HEK293T (cell line): ENCODE results near the gene MRC1.
A peak's percentile ranks its signal among the peaks of the same experiment; 100 is the strongest.

Experiments used
- CTCF ChIA-PET: fragments of 350-600 bp; formaldehyde crosslinking; extraction: SDS; loops from one replicate; lab custom pipeline; 2021; ENCODE audit warnings: antibody characterized with exemption, inconsistent platforms; lab: Yijun Ruan, JAX
- POLR2A ChIA-PET: fragments of 350-600 bp; formaldehyde crosslinking; extraction: SDS; loops from one replicate; lab custom pipeline; 2020; ENCODE audit warnings: antibody characterized with exemption, inconsistent platforms; lab: Yijun Ruan, JAX
- DNase-seq: peaks from one replicate; pipeline ENCODE4 v3.0.0; 2012; ENCODE audit warnings: mixed read lengths; ENCODE audit errors: extremely low spot score
- ARNT ChIP-seq: fragments of 450-650 bp; IDR thresholded peaks from 2 replicates; pipeline ENCODE4 v1.6.1; 2017; ENCODE audit warnings: mild to moderate bottlenecking
- BHLHE40 ChIP-seq: fragments of 450-650 bp; IDR thresholded peaks from 2 replicates; pipeline ENCODE4 v1.6.1; 2016; ENCODE audit warnings: mild to moderate bottlenecking, moderate library complexity, borderline replicate concordance
- CTBP1 ChIP-seq: fragments of 450-650 bp; IDR thresholded peaks from 2 replicates; pipeline ENCODE4 v1.6.1; 2016; ENCODE audit warnings: borderline replicate concordance
- ELF4 ChIP-seq: fragments of 450-650 bp; IDR thresholded peaks from 2 replicates; pipeline ENCODE4 v1.6.1; 2017; ENCODE audit warnings: antibody characterized with exemption
- FOXA1 ChIP-seq: fragments of 450-650 bp; IDR thresholded peaks from 2 replicates; pipeline ENCODE4 v1.6.1; 2016; ENCODE audit warnings: mild to moderate bottlenecking
- FOXK2 ChIP-seq: fragments of 450-650 bp; IDR thresholded peaks from 2 replicates; pipeline ENCODE4 v1.6.1; 2016; ENCODE audit warnings: mild to moderate bottlenecking
- FOXM1 ChIP-seq: fragments of 450-650 bp; IDR thresholded peaks from 2 replicates; pipeline ENCODE4 v1.6.1; 2017; ENCODE audit warnings: mild to moderate bottlenecking, borderline replicate concordance
- HDGF ChIP-seq: fragments of 450-650 bp; IDR thresholded peaks from 2 replicates; pipeline ENCODE4 v1.6.1; 2017; ENCODE audit warnings: antibody characterized with exemption, borderline replicate concordance
- L3MBTL2 ChIP-seq: fragments of 450-650 bp; conservative IDR thresholded peaks from 2 replicates; pipeline ENCODE4 v1.6.1; 2016; ENCODE audit warnings: mild to moderate bottlenecking
- LEF1 ChIP-seq: fragments of 450-650 bp; IDR thresholded peaks from 2 replicates; pipeline ENCODE4 v1.6.1; 2017; ENCODE audit warnings: mild to moderate bottlenecking, borderline replicate concordance
- NFRKB ChIP-seq: fragments of 450-650 bp; IDR thresholded peaks from 2 replicates; pipeline ENCODE4 v1.6.1; 2016; ENCODE audit warnings: mild to moderate bottlenecking, moderate library complexity
- PKNOX1 ChIP-seq: fragments of 450-650 bp; IDR thresholded peaks from 2 replicates; pipeline ENCODE4 v1.6.1; 2016
- SP1 ChIP-seq: fragments of 450-650 bp; IDR thresholded peaks from 2 replicates; pipeline ENCODE4 v1.6.1; 2017
- SUZ12 ChIP-seq: fragments of 450-650 bp; IDR thresholded peaks from 2 replicates; pipeline ENCODE4 v1.6.1; 2016; ENCODE audit warnings: mild to moderate bottlenecking
- TARDBP ChIP-seq: fragments of 450-650 bp; IDR thresholded peaks from 2 replicates; pipeline ENCODE4 v1.6.1; 2016
- ZNF384 ChIP-seq: fragments of 450-650 bp; IDR thresholded peaks from 2 replicates; pipeline ENCODE4 v1.6.1; 2016

The MRC1 gene

GRCh38 chr10:17859492-17860156 lies 50.5 kb downstream of the MRC1 start:
- CTCF ChIA-PET, result no interaction called here
- DNase-seq, result no peak
- POLR2A ChIA-PET, result no interaction called here
- TF ChIP-seq FOXK2 (no peak), FOXA1 (no peak), HDGF (no peak)

GRCh38 chr10:17861760-17862159 lies 52.6 kb downstream of the MRC1 start:
- no peak for DNase-seq
- POLR2A ChIA-PET, result no interaction called here
- CTCF ChIA-PET, result no interaction called here
- no peak for TF ChIP-seq L3MBTL2
- no peak for TF ChIP-seq CTBP1
- no peak for TF ChIP-seq FOXA1
- TF ChIP-seq PKNOX1, result no peak
- no peak for TF ChIP-seq SP1
- no peak for TF ChIP-seq BHLHE40
- no peak for TF ChIP-seq FOXM1
- TF ChIP-seq ELF4, result no peak
- no peak for TF ChIP-seq ARNT
- TF ChIP-seq HDGF, result no peak
- no peak for TF ChIP-seq TARDBP
- no peak for TF ChIP-seq ZNF384
- no peak for TF ChIP-seq SUZ12
- TF ChIP-seq NFRKB, result no peak
- no peak for TF ChIP-seq FOXK2
- no peak for TF ChIP-seq LEF1

GRCh38 chr10:17865351-17865750 lies 56.2 kb downstream of the MRC1 start:
- no peak for TF ChIP-seq BHLHE40
- no peak for DNase-seq
- ChIA-PET POLR2A (no interaction called here), CTCF (no interaction called here)

GRCh38 chr10:17866346-17866745 lies 57.2 kb downstream of the MRC1 start:
- POLR2A ChIA-PET, result no interaction called here

GRCh38 chr10:17867056-17867455 lies 57.9 kb downstream of the MRC1 start:
- ChIA-PET CTCF (no interaction called here), POLR2A (no interaction called here)
- no peak for DNase-seq
- TF ChIP-seq SUZ12 (no peak), FOXM1 (no peak), ZNF384 (no peak), TARDBP (no peak), FOXK2 (no peak), NFRKB (no peak), LEF1 (no peak), ELF4 (no peak), BHLHE40 (no peak), ARNT (no peak), PKNOX1 (no peak), SP1 (no peak), L3MBTL2 (no peak), CTBP1 (no peak), HDGF (no peak), FOXA1 (no peak)

More at GRCh38 chr10:17866346-17866745, 57.2 kb downstream of the MRC1 start:
- CTCF ChIA-PET, result no interaction called here
- no peak for DNase-seq
- TF ChIP-seq ARNT (no peak), CTBP1 (no peak), PKNOX1 (no peak), SP1 (no peak), SUZ12 (no peak), FOXA1 (no peak), NFRKB (no peak), TARDBP (no peak), BHLHE40 (no peak), HDGF (no peak), ELF4 (no peak), FOXM1 (no peak), ZNF384 (no peak), L3MBTL2 (no peak), FOXK2 (no peak), LEF1 (no peak)

- no peak for DNase-seq
- TF ChIP-seq ELF4 (no peak), L3MBTL2 (no peak), ZNF384 (no peak), BHLHE40 (no peak), HDGF (no peak), TARDBP (no peak)
- ChIA-PET CTCF (no interaction called here), POLR2A (no interaction called here)
Measured at GRCh38 chr10:17871036-17871435, 61.9 kb downstream of the MRC1 start.

- ChIA-PET CTCF (interaction anchor here (0.6 to 0.8 kb wide), 2 partner anchors 9 to 425 kb away, joined by 3 to 6 read pairs; no protein-coding TSS in a partner anchor), POLR2A (no interaction called here)
- peak; percentile 12 for DNase-seq
- TF ChIP-seq ARNT (no peak), L3MBTL2 (no peak), CTBP1 (no peak), NFRKB (no peak), TARDBP (no peak), FOXA1 (no peak), SP1 (no peak), ZNF384 (no peak), SUZ12 (no peak), LEF1 (no peak), FOXM1 (no peak)
Measured at GRCh38 chr10:17872191-17873091, 63.3 kb downstream of the MRC1 start.
